Mesodermal cell (in vitro differentiated cells): Measurements from ENCODE around the gene CMTM1.

Experiments
- H3K27ac ChIP-seq: 2 replicates; pipeline ENCODE4 v1.7.0; 2013; ENCODE audit warnings: mild to moderate bottlenecking, low read depth, low read length, moderate library complexity; ENCODE audit not compliant: severe bottlenecking
- H3K36me3 ChIP-seq: 2 replicates; pipeline ENCODE4 v1.7.1; 2013; ENCODE audit warnings: mild to moderate bottlenecking, low read length, moderate library complexity; ENCODE audit not compliant: control insufficient read depth, insufficient read depth
- H3K4me1 ChIP-seq: one replicate; pipeline ENCODE4 v1.7.1; 2013; ENCODE audit warnings: mild to moderate bottlenecking, low read length; ENCODE audit not compliant: insufficient read depth, control insufficient read depth, poor library complexity, severe bottlenecking
- H3K4me3 ChIP-seq: 2 replicates; pipeline ENCODE4 v1.7.0; 2013; ENCODE audit warnings: low read length, control low read depth, mild to moderate bottlenecking; ENCODE audit not compliant: insufficient read depth, poor library complexity, severe bottlenecking; ENCODE audit errors: extremely low read depth
- H3K9me3 ChIP-seq: 2 replicates; pipeline ENCODE4 v1.7.1; 2013; ENCODE audit warnings: mild to moderate bottlenecking, low read length, moderate library complexity; ENCODE audit not compliant: control insufficient read depth
- WGBS, 2 experiments: methylation state at CpG; one replicate each; pipeline ENCODE4 v1.1.5; 2013; ENCODE audit warnings: missing lambda C conversion rate in 2 of 2; ENCODE audit not compliant: insufficient coverage in 2 of 2; 5-methylcytosine and 5-hydroxymethylcytosine counted together

Gene CMTM1

GRCh38 chr16:66539623-66540469, 26.4 kb upstream of the CMTM1 start:
- 94 to 100% methylated on average over 1 to 3 of the region's 3 CpGs for WGBS, 2 experiments
- Histone ChIP-seq H3K27ac (no peak overlapping the region), H3K9me3 (no peaks in the 10 kb centered on the region)

GRCh38 chr16:66541388-66542355, 24.6 kb upstream of the CMTM1 start:
- H3K9me3 ChIP-seq: no peaks in the 10 kb centered on the region
- 87 to 92% methylated on average over 14 to 15 of the region's 18 CpGs for WGBS, 2 experiments
- peaks cover 4% of the 10 kb centered on the region for H3K36me3 ChIP-seq
- H3K4me3 ChIP-seq: no peak overlapping the region
- H3K27ac ChIP-seq: no peak overlapping the region
- peaks cover 4% of the 10 kb centered on the region for H3K4me1 ChIP-seq

More at GRCh38 chr16:66539623-66540469, 26.4 kb upstream of the CMTM1 start:
- peaks cover 4% of the 10 kb centered on the region for H3K4me1 ChIP-seq
- H3K36me3 ChIP-seq: no peaks in the 10 kb centered on the region
- H3K4me3 ChIP-seq: no peak overlapping the region

GRCh38 chr16:66542396-66542795, 23.8 kb upstream of the CMTM1 start:
- Histone ChIP-seq H3K36me3 (peaks cover 4% of the 10 kb centered on the region), H3K9me3 (no peaks in the 10 kb centered on the region), H3K4me1 (peaks cover 4% of the 10 kb centered on the region), H3K4me3 (no peak overlapping the region), H3K27ac (no peak overlapping the region)
- WGBS, 2 experiments: 85 to 92% methylated on average over 2 to 3 of the region's 3 CpGs

- H3K9me3 ChIP-seq: no peaks in the 10 kb centered on the region
- peaks cover 7% of the 10 kb centered on the region for H3K36me3 ChIP-seq
- 90 to 96% methylated on average over 4 to 6 of the region's 6 CpGs for WGBS, 2 experiments
- H3K4me3 ChIP-seq: no peak overlapping the region
- no peak overlapping the region for H3K27ac ChIP-seq
- peaks cover 4% of the 10 kb centered on the region for H3K4me1 ChIP-seq
Measured at GRCh38 chr16:66543541-66543940, 22.7 kb upstream of the CMTM1 start.

GRCh38 chr16:66544016-66544757, 22.1 kb upstream of the CMTM1 start:
- Histone ChIP-seq H3K4me3 (no peak overlapping the region), H3K9me3 (no peaks in the 10 kb centered on the region), H3K27ac (no peak overlapping the region), H3K36me3 (peaks cover 7% of the 10 kb centered on the region), H3K4me1 (peaks cover 4% of the 10 kb centered on the region)
- WGBS, 2 experiments: 87 to 95% methylated on average over 5 of the region's 7 CpGs

- Histone ChIP-seq H3K36me3 (peaks cover 7% of the 10 kb centered on the region), H3K9me3 (no peaks in the 10 kb centered on the region), H3K27ac (no peak overlapping the region), H3K4me3 (no peak overlapping the region), H3K4me1 (no peaks in the 10 kb centered on the region)
- 93 to 100% methylated on average over 4 to 5 of the region's 5 CpGs for WGBS, 2 experiments
Measured at GRCh38 chr16:66547101-66547989, 18.9 kb upstream of the CMTM1 start.

GRCh38 chr16:66548068-66548467, 18.2 kb upstream of the CMTM1 start:
- 96 to 100% methylated on average over 1 to 3 of the region's 4 CpGs for WGBS, 2 experiments
- peaks cover 7% of the 10 kb centered on the region for H3K36me3 ChIP-seq
- no peaks in the 10 kb centered on the region for H3K4me1 ChIP-seq
- H3K27ac ChIP-seq: no peak overlapping the region
- no peak overlapping the region for H3K4me3 ChIP-seq
- peaks cover 5% of the 10 kb centered on the region for H3K9me3 ChIP-seq

- Histone ChIP-seq H3K4me1 (no peaks in the 10 kb centered on the region), H3K4me3 (no peak overlapping the region), H3K27ac (no peak overlapping the region), H3K9me3 (peaks cover 6% of the 10 kb centered on the region), H3K36me3 (peaks cover 7% of the 10 kb centered on the region)
- 98 to 100% methylated on average over 8 to 9 of the region's 9 CpGs for WGBS, 2 experiments
Measured at GRCh38 chr16:66548868-66549267, 17.4 kb upstream of the CMTM1 start.

- peak within 1 kb of the TSS; percentile 54 for H3K4me3 ChIP-seq
- 15 to 19% methylated on average over 55 to 76 of the region's 80 CpGs for WGBS, 2 experiments
- H3K27ac ChIP-seq: peak within 1 kb of the TSS; percentile 30
- H3K4me1 ChIP-seq: no peaks in the 10 kb centered on the region
- H3K9me3 ChIP-seq: peaks cover 6% of the 10 kb centered on the region
- peaks cover 7% of the 10 kb centered on the region for H3K36me3 ChIP-seq
Measured at GRCh38 chr16:66549284-66550131, 16.7 kb upstream of the CMTM1 start, which contains the start of gene TK2. Gene TK2, minus strand, starts transcription at chr16:66550122. Its CDS starts 61 bp downstream, at chr16:66550061.
